GM10266 (cell line): ENCODE measurements around the gene MACC1.
A peak's percentile ranks its signal among the peaks of the same experiment; 100 is the strongest.

Experiments used
- DNase-seq: peaks from one replicate; pipeline ENCODE4 v3.0.0; 2012; ENCODE audit errors: extremely low spot score
- CTCF ChIP-seq: IDR thresholded peaks from 2 replicates; pipeline ENCODE4 v1.5.1; 2012; ENCODE audit warnings: mild to moderate bottlenecking, low read depth; ENCODE audit not compliant: control insufficient read depth, insufficient read depth; ENCODE audit errors: missing control alignments

Gene MACC1

GRCh38 chr7:20172736-20173334 lies 44.3 kb downstream of the MACC1 start:
- peak; percentile 49 for TF ChIP-seq CTCF
- DNase-seq, result peak; percentile 25

GRCh38 chr7:20170633-20171032 lies 46.6 kb downstream of the MACC1 start:
- no peak for TF ChIP-seq CTCF
- DNase-seq, result no peak

- no peak for DNase-seq
- TF ChIP-seq CTCF, result no peak
Measured at GRCh38 chr7:20165146-20165510, 52.1 kb downstream of the MACC1 start.

GRCh38 chr7:20164425-20165145 lies 52.6 kb downstream of the MACC1 start:
- no peak for TF ChIP-seq CTCF
- DNase-seq, result no peak

- no peak for TF ChIP-seq CTCF
- DNase-seq, result no peak
Measured at GRCh38 chr7:20162665-20163064, 54.5 kb downstream of the MACC1 start.

GRCh38 chr7:20159226-20159747 lies 57.9 kb downstream of the MACC1 start:
- TF ChIP-seq CTCF, result no peak
- no peak for DNase-seq

- TF ChIP-seq CTCF, result peak; percentile 37
- peak; percentile 10 for DNase-seq
Measured at GRCh38 chr7:20158684-20159083, 58.5 kb downstream of the MACC1 start.
